ENCODE data around the gene SKAP2. TPM values are rescaled to one million over a fixed set of nuclear protein-coding genes. Genes with fewer than 3 reads are reported as not detected.

SKAP2 gene
- total RNA-seq, 4 donors from 2014 or later, result 13.2 to 18.2 (median 15.0) TPM

DNA sequence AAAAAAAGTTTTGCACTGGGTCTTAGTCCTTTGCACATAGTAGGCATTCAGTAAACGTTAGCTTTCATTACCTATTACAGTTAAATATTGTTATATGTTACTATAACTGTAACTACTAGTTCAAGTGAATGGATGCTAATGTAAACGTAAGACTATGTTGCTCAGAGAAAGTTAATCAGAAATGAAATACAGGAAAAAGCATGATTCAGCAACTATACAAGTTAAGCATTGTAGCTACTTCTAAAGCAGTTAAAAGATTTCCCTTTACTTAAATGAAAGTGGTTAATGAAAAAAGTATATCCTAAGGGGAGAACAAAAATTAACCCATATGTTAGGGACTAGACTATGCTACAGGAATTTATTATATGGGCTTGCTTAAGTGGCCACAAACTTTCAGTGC, 121.2 kb downstream of the SKAP2 start:
- H3K4me3 ChIP-seq (ENCODE audit: low read depth, poor library complexity, severe bottlenecking), result no peak overlapping the region
- 75 to 76% methylated on average over 2 of the region's 2 CpGs for WGBS, 2 donors
- DNase-seq (ENCODE audit: low spot score in 2 of 2), result no peak
- intact Hi-C loops (cut with DNase I; ENCODE audit: low total_unique reads), result no loop called here
- no peak for TF ChIP-seq POLR2A (IDR thresholded peaks at IDR 0.05)
- TF ChIP-seq, protein P1, sequence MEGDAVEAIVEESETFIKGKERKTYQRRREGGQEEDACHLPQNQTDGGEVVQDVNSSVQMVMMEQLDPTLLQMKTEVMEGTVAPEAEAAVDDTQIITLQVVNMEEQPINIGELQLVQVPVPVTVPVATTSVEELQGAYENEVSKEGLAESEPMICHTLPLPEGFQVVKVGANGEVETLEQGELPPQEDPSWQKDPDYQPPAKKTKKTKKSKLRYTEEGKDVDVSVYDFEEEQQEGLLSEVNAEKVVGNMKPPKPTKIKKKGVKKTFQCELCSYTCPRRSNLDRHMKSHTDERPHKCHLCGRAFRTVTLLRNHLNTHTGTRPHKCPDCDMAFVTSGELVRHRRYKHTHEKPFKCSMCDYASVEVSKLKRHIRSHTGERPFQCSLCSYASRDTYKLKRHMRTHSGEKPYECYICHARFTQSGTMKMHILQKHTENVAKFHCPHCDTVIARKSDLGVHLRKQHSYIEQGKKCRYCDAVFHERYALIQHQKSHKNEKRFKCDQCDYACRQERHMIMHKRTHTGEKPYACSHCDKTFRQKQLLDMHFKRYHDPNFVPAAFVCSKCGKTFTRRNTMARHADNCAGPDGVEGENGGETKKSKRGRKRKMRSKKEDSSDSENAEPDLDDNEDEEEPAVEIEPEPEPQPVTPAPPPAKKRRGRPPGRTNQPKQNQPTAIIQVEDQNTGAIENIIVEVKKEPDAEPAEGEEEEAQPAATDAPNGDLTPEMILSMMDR (IDR thresholded peaks at IDR 0.05), result no peak

DNA sequence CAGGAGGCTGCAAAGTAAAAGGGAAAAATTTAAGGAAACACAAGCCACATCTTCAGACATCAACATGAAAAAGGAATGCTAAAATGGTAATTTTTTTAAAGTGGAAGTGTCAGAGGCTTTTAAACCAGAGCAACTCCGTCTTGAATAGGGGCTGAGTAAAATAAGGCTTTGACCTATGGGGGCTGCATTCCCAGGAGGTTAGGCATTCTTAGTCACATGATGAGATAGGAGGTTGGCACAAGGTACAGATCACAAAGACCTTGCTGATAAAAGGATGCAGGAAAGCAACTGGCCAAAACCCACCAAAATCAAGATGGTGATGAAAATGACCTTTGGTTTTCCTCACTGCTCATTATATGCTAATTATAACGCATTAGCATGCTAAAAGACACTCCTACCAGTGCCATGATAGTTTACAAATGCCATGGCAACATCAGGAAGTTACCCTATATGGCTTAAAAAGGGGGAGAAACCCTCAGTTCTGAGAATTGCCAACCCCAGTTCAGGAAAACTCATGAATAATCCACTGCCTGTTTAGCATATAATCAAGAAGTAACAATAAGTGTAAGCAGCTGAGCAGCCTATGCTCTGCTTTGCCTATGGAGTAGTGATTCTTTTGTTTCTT, 128.3 kb downstream of the SKAP2 start:
- intact Hi-C loops (cut with DNase I; ENCODE audit: low total_unique reads), result no loop called here
- WGBS, 2 donors, result 71 to 78% methylated on average over 2 of the region's 2 CpGs
- DNase-seq (ENCODE audit: low spot score in 2 of 2), result no peak
- H3K4me3 ChIP-seq (ENCODE audit: low read depth, poor library complexity, severe bottlenecking), result no peak overlapping the region
- TF ChIP-seq POLR2A (IDR thresholded peaks at IDR 0.05), result no peak
- TF ChIP-seq, protein P1 (IDR thresholded peaks at IDR 0.05), result no peak

DNA sequence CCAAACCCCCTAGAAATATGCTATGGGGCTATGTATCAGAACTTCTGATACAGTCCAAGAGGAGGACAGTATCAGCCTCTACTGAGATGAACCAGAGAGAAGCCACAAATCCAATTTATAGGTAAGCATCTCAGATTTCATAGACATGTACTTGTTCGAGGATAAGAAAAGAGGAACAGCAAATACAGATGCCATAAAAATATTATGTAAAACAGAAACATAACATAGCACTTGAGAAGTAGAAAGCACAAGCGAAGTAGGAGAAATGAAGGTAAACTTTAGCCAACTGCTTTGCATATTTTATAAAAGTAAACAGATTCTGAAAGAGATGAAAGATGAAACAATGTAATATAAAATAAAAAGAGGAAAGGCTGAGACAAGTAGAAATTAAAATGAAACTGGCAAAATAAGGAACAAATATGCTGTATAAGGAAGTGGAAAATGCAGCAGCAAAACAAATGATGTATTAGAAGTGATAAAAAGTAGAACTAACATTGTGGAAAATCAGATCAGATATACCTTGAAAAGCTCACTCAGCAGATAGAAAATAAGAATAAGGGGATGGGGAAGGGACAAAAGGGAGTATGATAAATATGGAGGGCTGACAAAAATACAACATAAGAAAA, 135.1 kb downstream of the SKAP2 start:
- no peak for TF ChIP-seq POLR2A (IDR thresholded peaks at IDR 0.05)
- TF ChIP-seq, protein P1 (IDR thresholded peaks at IDR 0.05), result no peak
- no peak for DNase-seq (ENCODE audit: low spot score in 2 of 2)
- WGBS, 2 donors, result 77 to 82% methylated on average over 2 of the region's 2 CpGs
- intact Hi-C loops (cut with DNase I; ENCODE audit: low total_unique reads), result no loop called here
- no peak overlapping the region for H3K4me3 ChIP-seq (ENCODE audit: low read depth, poor library complexity, severe bottlenecking)

DNA sequence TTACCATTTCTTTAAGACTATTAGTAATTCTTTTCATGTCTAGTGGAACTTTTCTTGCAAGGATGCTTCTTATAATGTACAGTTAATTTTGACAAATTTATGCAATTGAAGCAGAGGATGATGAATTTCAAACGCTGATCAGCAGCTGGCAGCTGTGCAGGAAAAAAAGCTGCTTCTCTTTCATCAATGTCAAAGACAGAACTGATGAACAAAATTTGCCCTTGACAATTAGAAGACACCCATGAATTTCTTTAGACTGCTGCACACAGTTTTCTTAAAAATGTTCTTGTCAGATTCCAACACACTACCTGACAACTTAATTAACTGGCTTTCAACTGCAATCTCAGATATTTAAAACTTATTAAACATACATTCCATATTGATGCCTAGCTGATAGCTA, 138.3 kb downstream of the SKAP2 start:
- no peak for DNase-seq (ENCODE audit: low spot score in 2 of 2)
- H3K4me3 ChIP-seq (ENCODE audit: low read depth, poor library complexity, severe bottlenecking), result no peak overlapping the region
- WGBS, 2 donors, result 33 to 34% methylated on average over 1 of the region's 1 CpG
- intact Hi-C loops (cut with DNase I; ENCODE audit: low total_unique reads), result no loop called here
- TF ChIP-seq POLR2A (IDR thresholded peaks at IDR 0.05), result no peak
- TF ChIP-seq, protein P1 (IDR thresholded peaks at IDR 0.05), result no peak

DNA sequence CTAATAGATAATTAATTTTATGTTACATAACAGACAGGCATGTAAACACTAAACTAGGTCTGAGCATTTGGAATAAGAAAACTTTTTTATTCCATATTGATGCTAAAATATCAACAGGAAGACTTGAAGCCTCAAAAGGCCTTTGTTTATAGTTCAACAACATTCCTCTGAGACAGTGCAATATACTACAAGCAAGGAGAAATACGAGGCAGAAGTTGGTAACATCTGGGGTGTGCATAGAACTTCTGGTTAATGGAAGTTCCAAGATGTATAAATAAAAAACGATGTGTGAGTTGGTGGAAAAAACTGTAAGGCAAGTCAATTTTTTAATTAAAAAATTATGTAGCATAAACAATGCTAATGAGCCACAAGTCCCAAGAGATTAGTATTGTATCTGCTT, 139.6 kb downstream of the SKAP2 start:
- intact Hi-C loops (cut with DNase I; ENCODE audit: low total_unique reads), result no loop called here
- TF ChIP-seq, protein P1 (IDR thresholded peaks at IDR 0.05), result no peak
- TF ChIP-seq POLR2A (IDR thresholded peaks at IDR 0.05), result no peak
- DNase-seq (ENCODE audit: low spot score in 2 of 2), result no peak

More for the DNA sequence above, 139.6 kb downstream of the SKAP2 start:
- WGBS, 2 donors, result 26 to 39% methylated on average over 2 of the region's 2 CpGs
- H3K4me3 ChIP-seq (ENCODE audit: low read depth, poor library complexity, severe bottlenecking), result no peak overlapping the region

Measured in lower leg skin (tissue), 4 donors.